Breast epithelium (tissue), 4 donors: ENCODE results near the gene CLDN6. TPM values are rescaled to one million over a fixed set of nuclear protein-coding genes. Genes with fewer than 3 reads are reported as not detected.

Experiments
- DNase-seq, 2 donors: peaks; one replicate each; pipeline ENCODE4 v3.0.0-alpha.2; 2019; ENCODE audit warnings: low spot score in 2 of 2
- H3K27ac ChIP-seq, 2 donors: fragments of 200-600 bp; sonication (generic) in 1 of 2; one replicate each; pipeline ENCODE4 v1.5.1; 2016 to 2019; ENCODE audit warnings: mild to moderate bottlenecking in 1 of 2
- H3K27me3 ChIP-seq, 2 donors: fragments of 200-600 bp; sonication (generic) in 1 of 2; one replicate each; pipeline versions ENCODE4 v1.5.1 to v1.6.0; 2017 to 2019; ENCODE audit warnings: control low read depth in 1 of 2, mild to moderate bottlenecking in 1 of 2
- H3K36me3 ChIP-seq: fragments of 200-600 bp; one replicate; pipeline ENCODE4 v1.5.1; 2019
- H3K4me1 ChIP-seq, 2 donors: fragments of 200-600 bp; sonication (generic); one replicate each; pipeline ENCODE4 v1.5.1; 2016 to 2019; ENCODE audit warnings: control low read depth in 1 of 2
- H3K4me3 ChIP-seq, 3 donors: fragments of 200-600 bp; sonication (generic); 1 replicate in 2 of 3; 2 replicates in 1 of 3; pipeline ENCODE4 v1.5.1; 2016 to 2019; ENCODE audit warnings: mild to moderate bottlenecking in 3 of 3, moderate library complexity in 2 of 3
- H3K9me3 ChIP-seq, 2 donors: fragments of 200-600 bp; sonication (generic) in 1 of 2; one replicate each; pipeline ENCODE4 v1.5.1; 2016 to 2019; ENCODE audit warnings: control low read depth in 1 of 2
- CTCF ChIP-seq, 3 donors: fragments of 450-650 bp; IDR thresholded peaks; one replicate each; pipeline ENCODE4 v1.5.1; 2016 to 2017; ENCODE audit warnings: antibody characterized with exemption in 3 of 3, mild to moderate bottlenecking in 3 of 3, moderate library complexity in 3 of 3
- POLR2A ChIP-seq: fragments of 450-650 bp; IDR thresholded peaks from one replicate; pipeline ENCODE4 v1.6.1; 2016; ENCODE audit warnings: antibody characterized with exemption, mild to moderate bottlenecking, moderate library complexity
- POLR2AphosphoS5 ChIP-seq, 3 donors: sonication (generic); formaldehyde crosslinking; IDR thresholded peaks; one replicate each; pipeline ENCODE4 v1.6.1; 2017; ENCODE audit warnings: antibody characterized with exemption in 3 of 3
- intact Hi-C: fragments of 100-400 bp; cut with DNase I; formaldehyde crosslinking; loops from one replicate; pipeline ENCODE4 v1.15.1; 2023; ENCODE audit warnings: low total_unique reads
- total RNA-seq, 3 donors: library from RNA; depleted of rRNA; stranded (reverse); fragments of >200 nt; gene quantifications; one replicate each; pipeline ENCODE4 v1.1.0, GENCODE V29; 2016

Gene CLDN6
- total RNA-seq, 3 donors from 2014 or later, result not detected

- TF ChIP-seq POLR2A, result no peak
- no peak for TF ChIP-seq POLR2AphosphoS5 (IDR thresholded peaks at IDR 0.05)
- TF ChIP-seq CTCF (IDR thresholded peaks at IDR 0.05), result no peak
- Histone ChIP-seq H3K27ac (no peak overlapping the region), H3K9me3 (no peaks in the 10 kb centered on the region), H3K4me1 (peaks cover 6 to 7% of the 10 kb centered on the region in 2 donors), H3K27me3 (peaks cover 5 to 26% of the 10 kb centered on the region in 2 donors), H3K4me3 (no peak overlapping the region), H3K36me3 (no peaks in the 10 kb centered on the region)
- no peak for DNase-seq
- intact Hi-C loops, result loop anchor here (10.0 kb wide), 1 partner anchor 115 kb away; no protein-coding TSS in a partner anchor
Observed at GRCh38 chr16:3049921-3050481, 32.0 kb upstream of the CLDN6 start.

DNA sequence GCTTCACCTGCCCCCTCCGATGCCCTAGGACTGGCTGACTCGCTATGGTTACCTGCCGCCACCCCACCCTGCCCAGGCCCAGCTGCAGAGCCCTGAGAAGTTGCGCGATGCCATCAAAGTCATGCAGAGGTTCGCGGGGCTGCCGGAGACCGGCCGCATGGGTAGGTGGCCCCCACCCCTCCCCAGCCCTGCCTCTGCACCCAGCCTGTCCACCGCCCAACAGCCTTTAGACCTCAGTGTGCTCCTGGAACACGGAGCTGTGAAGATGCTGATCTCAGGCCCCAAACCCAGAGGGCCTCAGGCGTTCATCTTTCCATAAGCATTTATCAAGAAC lies 29.4 kb upstream of the CLDN6 start:
- Histone ChIP-seq H3K27me3 (peaks cover 5 to 50% of the 10 kb centered on the region in 2 donors), H3K4me1 (peaks cover 6 to 7% of the 10 kb centered on the region in 2 donors), H3K9me3 (no peaks in the 10 kb centered on the region), H3K27ac (no peak overlapping the region), H3K4me3 (no peak overlapping the region), H3K36me3 (no peaks in the 10 kb centered on the region)
- DNase-seq, result no peak
- intact Hi-C loops, result no loop called here
- TF ChIP-seq POLR2A (no peak), POLR2AphosphoS5 (IDR thresholded peaks at IDR 0.05) (no peak), CTCF (IDR thresholded peaks at IDR 0.05) (no peak)

DNA sequence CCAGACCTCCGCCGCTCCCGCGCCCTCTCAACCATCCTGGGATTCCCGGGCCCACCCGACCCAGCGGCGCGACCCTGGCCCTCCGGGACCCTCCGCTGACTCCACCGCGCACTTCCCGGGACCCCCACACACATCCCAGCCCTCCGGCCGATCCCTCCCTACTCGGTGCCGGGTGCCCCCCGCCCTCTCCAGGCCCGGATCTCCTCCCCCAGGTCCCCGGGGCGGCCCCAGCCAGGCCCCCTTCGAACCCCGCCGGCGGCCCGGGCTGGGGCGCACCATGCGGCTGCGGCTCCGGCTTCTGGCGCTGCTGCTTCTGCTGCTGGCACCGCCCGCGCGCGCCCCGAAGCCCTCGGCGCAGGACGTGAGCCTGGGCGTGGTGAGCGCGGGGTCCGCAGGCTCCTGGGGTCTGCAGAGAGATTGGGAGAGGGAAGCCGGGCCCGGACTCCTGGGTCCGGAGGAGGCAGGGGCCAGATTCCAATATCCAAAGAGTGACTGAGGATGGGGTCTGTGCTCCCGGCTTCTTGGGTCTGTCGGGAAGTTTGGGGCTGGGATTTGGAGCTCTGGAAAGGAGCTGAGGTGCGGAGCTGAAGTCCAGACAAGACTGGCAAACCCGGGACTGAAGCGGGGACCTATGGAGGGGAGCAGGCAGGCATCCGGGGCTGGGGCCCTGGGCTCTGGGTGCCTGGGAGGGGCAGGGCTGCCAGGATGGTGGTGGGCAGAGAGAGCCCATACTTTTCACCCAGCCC lies 28.8 kb upstream of the CLDN6 start:
- no peaks in the 10 kb centered on the region for H3K36me3 ChIP-seq
- H3K27ac ChIP-seq, result no peak overlapping the region
- H3K27me3 ChIP-seq, result peaks cover 5 to 50% of the 10 kb centered on the region in 2 donors
- DNase-seq, result no peak
- peak overlapping the region; percentile 39 to 68 (median 50) for H3K4me3 ChIP-seq
- TF ChIP-seq POLR2AphosphoS5 (IDR thresholded peaks at IDR 0.05) (no peak), POLR2A (no peak), CTCF (IDR thresholded peaks at IDR 0.05) (no peak)
- no peaks in the 10 kb centered on the region for H3K9me3 ChIP-seq
- intact Hi-C loops, result no loop called here
- H3K4me1 ChIP-seq, result peaks cover 6 to 7% of the 10 kb centered on the region in 2 donors

GRCh38 chr16:3045758-3046640 lies 28.0 kb upstream of the CLDN6 start, which contains the start of gene MMP25:
Gene MMP25, plus strand, starts transcription at chr16:3046561. Its CDS starts 357 bp downstream, at chr16:3046918.
- no peak for DNase-seq
- intact Hi-C loops, result no loop called here
- no peak within 1 kb of the TSS for H3K27ac ChIP-seq
- peaks cover 6 to 7% of the 10 kb centered on the region in 2 donors for H3K4me1 ChIP-seq
- H3K36me3 ChIP-seq, result no peaks in the 10 kb centered on the region
- no peaks in the 10 kb centered on the region for H3K9me3 ChIP-seq
- peak within 1 kb of the TSS; percentile 39 to 68 (median 50) for H3K4me3 ChIP-seq
- peaks cover 5 to 50% of the 10 kb centered on the region in 2 donors for H3K27me3 ChIP-seq
- TF ChIP-seq POLR2A, result no peak
- TF ChIP-seq CTCF (IDR thresholded peaks at IDR 0.05), result no peak
- no peak for TF ChIP-seq POLR2AphosphoS5 (IDR thresholded peaks at IDR 0.05)
